ENCODE measurements around the gene GAK.

Gene GAK

DNA sequence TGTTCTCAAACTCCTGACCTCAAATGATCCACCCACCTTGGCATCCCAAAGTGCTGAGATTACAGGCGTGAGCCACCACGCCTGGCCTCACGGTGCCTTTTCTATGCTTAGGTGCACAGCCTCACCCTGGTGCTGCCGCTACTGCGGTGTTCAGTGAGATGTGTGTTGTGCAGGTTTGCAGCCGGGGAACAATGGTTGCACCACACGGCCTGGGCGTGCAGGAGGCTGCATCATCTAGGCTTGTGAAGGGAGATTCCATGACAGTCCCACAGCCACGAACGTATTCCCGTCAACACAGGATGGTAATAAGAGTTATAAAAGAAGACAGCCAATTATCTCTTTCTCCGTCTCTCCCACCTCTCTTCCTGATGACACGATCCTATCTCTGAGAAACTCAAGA, 128.2 kb downstream of the GAK start:
- H3K27ac ChIP-seq: no peak overlapping the region
- TF ChIP-seq CTCF (conservative IDR thresholded peaks at IDR 0.05; ENCODE audit: low read depth): no peak
- DNase-seq (ENCODE audit: low spot score): no peak
- ChIA-PET POLR2A (ENCODE audit: low non-redundant PET) (no interaction called here), CTCF (no interaction called here)

DNA sequence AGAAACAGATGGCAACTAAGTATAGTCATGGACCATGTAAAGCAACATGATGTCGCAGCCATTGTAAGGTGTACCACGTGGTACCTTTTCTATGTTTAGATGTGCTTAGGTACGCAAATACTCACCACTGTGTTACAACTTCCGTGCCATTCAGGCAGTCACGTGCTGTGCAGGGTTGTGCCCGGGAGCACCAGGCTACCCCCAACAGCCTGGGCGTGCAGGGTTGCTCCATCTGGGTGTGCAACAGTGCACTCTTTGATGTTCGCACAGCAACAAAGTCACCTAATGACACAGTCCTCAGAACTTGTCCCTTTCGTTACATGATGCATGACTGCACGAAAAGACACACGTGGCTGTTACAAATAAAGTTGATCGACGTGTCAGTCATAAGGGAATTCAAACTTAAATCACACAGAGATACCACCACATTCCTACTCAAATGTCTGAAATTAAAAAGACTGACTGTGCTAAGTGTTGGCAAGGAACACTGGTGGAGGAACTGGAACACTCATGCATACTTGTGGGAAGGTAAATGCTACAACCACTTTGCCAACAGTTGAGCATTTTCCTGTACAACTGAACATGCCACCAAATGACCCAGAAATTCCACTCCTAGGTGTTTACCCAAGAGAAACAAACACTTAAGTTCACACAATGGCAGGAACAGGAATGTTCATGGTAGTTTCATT, 130.5 kb downstream of the GAK start:
- POLR2A ChIA-PET (ENCODE audit: low non-redundant PET): no interaction called here
- DNase-seq (ENCODE audit: low spot score): no peak
- no peak overlapping the region for H3K27ac ChIP-seq
- TF ChIP-seq CTCF (conservative IDR thresholded peaks at IDR 0.05; ENCODE audit: low read depth): no peak
- CTCF ChIA-PET: no interaction called here
